Heart left ventricle (tissue), 16 donors: ENCODE measurements around the gene GRK5. TPM values are rescaled to one million over a fixed set of nuclear protein-coding genes. Genes with fewer than 3 reads are reported as not detected.

Experiments used
- ATAC-seq, 4 donors: fragments of 200-7000 bp; cut with Tn5 transposase; one replicate each; pipeline ENCODE4 v1.9.1; 2020 to 2022; ENCODE audit warnings: moderate library complexity in 4 of 4, mild to moderate bottlenecking in 3 of 4, moderate number of reproducible peaks in 1 of 4
- DNase-seq, 5 donors: peaks; one replicate each; pipeline ENCODE4 v3.0.0-alpha.2; 2020
- H3K27ac ChIP-seq, 12 donors: fragments of 200-600 bp; sonication (generic) in 4 of 12; one replicate each; pipeline versions ENCODE4 v1.5.0 to v1.8.0; 2016 to 2022; ENCODE audit warnings: mild to moderate bottlenecking in 2 of 12
- H3K27me3 ChIP-seq, 9 donors: fragments of 200-600 bp; sonication (generic) in 2 of 9; one replicate each; pipeline versions ENCODE4 v1.5.1 to v1.8.0; 2016 to 2022; ENCODE audit warnings: mild to moderate bottlenecking in 3 of 9
- H3K36me3 ChIP-seq, 9 donors: fragments of 200-600 bp; sonication (generic) in 2 of 9; one replicate each; pipeline versions ENCODE4 v1.5.0 to v1.8.0; 2018 to 2022; ENCODE audit warnings: mild to moderate bottlenecking in 2 of 9
- H3K4me1 ChIP-seq, 12 donors: fragments of 200-600 bp; sonication (generic) in 4 of 12; one replicate each; pipeline versions ENCODE4 v1.5.0 to v1.8.0; 2016 to 2022; ENCODE audit warnings: mild to moderate bottlenecking in 3 of 12
- H3K4me3 ChIP-seq, 12 donors: fragments of 200-600 bp; sonication (generic) in 4 of 12; one replicate each; pipeline versions ENCODE4 v1.5.0 to v1.8.0; 2017 to 2022; ENCODE audit warnings: mild to moderate bottlenecking in 9 of 12, moderate library complexity in 4 of 12
- H3K9me3 ChIP-seq, 12 donors: fragments of 200-600 bp; sonication (generic) in 4 of 12; one replicate each; pipeline versions ENCODE4 v1.5.0 to v1.8.0; 2016 to 2022; ENCODE audit warnings: mild to moderate bottlenecking in 1 of 12
- POLR2A ChIP-seq, 2 donors: fragments of 450-650 bp; IDR thresholded peaks; one replicate each; pipeline ENCODE4 v1.6.1; 2017; ENCODE audit warnings: antibody characterized with exemption in 2 of 2, mild to moderate bottlenecking in 2 of 2, moderate library complexity in 2 of 2
- WGBS, 4 donors: extraction: QIAGEN DNeasy Blood & Tissue Kit in 2 of 4; methylation state at CpG; one replicate each; pipeline versions ENCODE4 v1.1.5 to v1.1.7; 2013 to 2018; 5-methylcytosine and 5-hydroxymethylcytosine counted together
- intact Hi-C, 10 donors: fragments of 100-400 bp; cut with DNase I; formaldehyde crosslinking; loops; one replicate each; pipeline versions ENCODE4 v1.11.1 to v1.14.2; 2022
- polyA plus RNA-seq, 2 donors: library from polyadenylated mRNA; stranded (reverse); fragments of 200-250 nt; gene quantifications; one replicate each; pipeline ENCODE4 v1.2.3, GENCODE V29; 2013
- total RNA-seq, 9 donors: library from RNA; depleted of rRNA in 2 of 9; stranded (reverse); fragments of >200 nt in 2 of 9; fragmentation: NEBNext Ultra II Directional in 3 of 9; extraction: Animal tissue kit (Norgen Biotek cat#: 25700) in 3 of 9; gene quantifications; one replicate each; pipeline versions ENCODE4 v1.1.0 to v1.2.4, GENCODE V29; 2016 to 2023
- TF ChIP-seq, protein P1 (sequence below), 12 donors: fragments of 200-600 bp; sonication (generic) in 4 of 12; IDR thresholded peaks; one replicate each; pipeline versions ENCODE4 v1.5.0 to v1.8.0; 2018 to 2022; ENCODE audit warnings: antibody characterized with exemption in 12 of 12, mild to moderate bottlenecking in 5 of 12
- donor health status: ischemic (EF 13 %, LVEDD 7.1; RV severe dilation, severe dysfunction).
- donor health status: healthy with polysubstance abuse.
- donor health status: DM: no; HTN: yes; CAD: no.
- donor health status: DM: no; HTN: no; CAD: no.
- donor health status: ischemic (EF 25% LVEDD 6.9; RV normal size, moderate dysfunction).
- donor health status: ischemic (EF 25% LVEDD 5.7; RV mildly dilated, moderate dysfunction).
- donor health status: healthy.
- donor health status: DM: yes; HTN: yes; CAD: no.
- donor health status: ischemic (EF 35%, LVEDD 5.7; RV mildly dilated, moderate dysfunction).
- donor health status: nonischemic (EF 11% LVEDD 7.7; RV severe dilation, severe dysfunction).
- donor health status: DM: yes; HTN: yes; CAD: no.
- donor health status: PGD.
- donor health status: ischemic (EF 29% LVEDD 5.4; RV normal size, mild dysfunction).
- donor health status: nonischemic (EF 23%, LVEDD 6.1; RV moderate dilation, normal function).

GRK5 gene
- total and polyA plus RNA-seq, 11 donors: 13.1 to 58.0 (median 30.2) TPM

DNA sequence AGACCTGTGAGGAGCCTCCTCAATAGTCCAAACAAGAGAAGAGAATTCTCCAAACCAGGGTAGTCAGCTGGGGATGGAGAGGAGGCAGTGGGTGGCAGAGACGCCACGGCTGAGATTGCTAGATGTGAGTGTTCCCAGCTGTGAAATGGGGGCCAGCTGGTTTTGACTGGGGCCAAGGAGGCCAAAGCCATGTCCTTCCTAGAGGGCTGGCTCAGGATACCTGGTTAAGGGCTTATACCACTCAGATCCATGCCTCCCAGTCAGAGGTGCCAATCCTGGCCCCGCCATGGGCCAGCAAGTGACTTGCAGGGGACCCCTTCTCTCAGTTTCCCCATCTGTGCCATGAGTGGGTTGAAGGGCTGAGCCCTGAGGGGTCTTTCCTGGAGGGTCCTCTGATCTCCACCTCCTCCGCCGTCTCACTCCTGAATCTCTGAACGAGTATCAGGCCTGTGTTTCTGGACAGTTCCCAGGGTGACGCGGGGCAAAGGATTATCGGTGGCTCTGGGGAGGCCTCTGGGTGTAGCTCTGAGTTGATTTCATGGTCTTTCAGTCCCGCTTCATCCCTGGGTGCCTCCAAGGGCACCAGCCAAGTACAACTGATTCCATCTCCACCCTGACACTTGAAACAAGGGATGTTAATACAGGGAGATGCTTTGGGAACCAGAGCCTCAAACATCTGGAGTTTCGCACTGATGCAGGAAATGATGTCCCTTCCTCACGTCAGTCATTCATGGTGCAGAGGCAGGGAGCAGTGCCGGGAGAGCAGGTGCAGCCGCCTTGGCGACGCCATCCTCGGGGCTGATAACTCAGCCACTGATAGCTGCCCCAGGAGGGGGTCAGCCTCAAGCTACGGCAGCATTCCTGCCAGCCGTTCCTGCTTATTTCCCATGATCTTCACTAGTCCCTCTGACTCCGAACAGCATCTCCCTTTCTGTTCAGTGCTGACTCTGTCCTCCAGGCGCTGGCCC, 208.4 kb downstream of the GRK5 start:
- Histone ChIP-seq H3K27me3 (no peaks in the 10 kb centered on the region), H3K27ac (peak overlapping the region in 10 of 12 donors; percentile 1 to 89 (median 68)), H3K4me3 (no peak overlapping the region), H3K36me3 (no peaks in the 10 kb centered on the region), H3K4me1 (peaks cover 3 to 78% (median 48%) of the 10 kb centered on the region in 12 donors), H3K9me3 (no peaks in the 10 kb centered on the region)
- intact Hi-C loops: loop anchor here in 9 of 10 donors (2.0 to 10.0 kb wide), 8 partner anchors 61 to 217 kb away; partner anchors contain the start of gene GRK5 (in 7 of the 9)
- TF ChIP-seq, protein P1, sequence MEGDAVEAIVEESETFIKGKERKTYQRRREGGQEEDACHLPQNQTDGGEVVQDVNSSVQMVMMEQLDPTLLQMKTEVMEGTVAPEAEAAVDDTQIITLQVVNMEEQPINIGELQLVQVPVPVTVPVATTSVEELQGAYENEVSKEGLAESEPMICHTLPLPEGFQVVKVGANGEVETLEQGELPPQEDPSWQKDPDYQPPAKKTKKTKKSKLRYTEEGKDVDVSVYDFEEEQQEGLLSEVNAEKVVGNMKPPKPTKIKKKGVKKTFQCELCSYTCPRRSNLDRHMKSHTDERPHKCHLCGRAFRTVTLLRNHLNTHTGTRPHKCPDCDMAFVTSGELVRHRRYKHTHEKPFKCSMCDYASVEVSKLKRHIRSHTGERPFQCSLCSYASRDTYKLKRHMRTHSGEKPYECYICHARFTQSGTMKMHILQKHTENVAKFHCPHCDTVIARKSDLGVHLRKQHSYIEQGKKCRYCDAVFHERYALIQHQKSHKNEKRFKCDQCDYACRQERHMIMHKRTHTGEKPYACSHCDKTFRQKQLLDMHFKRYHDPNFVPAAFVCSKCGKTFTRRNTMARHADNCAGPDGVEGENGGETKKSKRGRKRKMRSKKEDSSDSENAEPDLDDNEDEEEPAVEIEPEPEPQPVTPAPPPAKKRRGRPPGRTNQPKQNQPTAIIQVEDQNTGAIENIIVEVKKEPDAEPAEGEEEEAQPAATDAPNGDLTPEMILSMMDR (IDR thresholded peaks at IDR 0.05): no peak
- no peak for TF ChIP-seq POLR2A (IDR thresholded peaks at IDR 0.05)
- DNase-seq: peak in 3 of 5 donors; percentile 49 to 71 (median 59)
- 67 to 74% (median 71%) methylated on average over 21 of the region's 21 CpGs for WGBS, 4 donors
- ATAC-seq: peak in 3 of 4 donors; percentile 4 to 47 (median 12)

DNA sequence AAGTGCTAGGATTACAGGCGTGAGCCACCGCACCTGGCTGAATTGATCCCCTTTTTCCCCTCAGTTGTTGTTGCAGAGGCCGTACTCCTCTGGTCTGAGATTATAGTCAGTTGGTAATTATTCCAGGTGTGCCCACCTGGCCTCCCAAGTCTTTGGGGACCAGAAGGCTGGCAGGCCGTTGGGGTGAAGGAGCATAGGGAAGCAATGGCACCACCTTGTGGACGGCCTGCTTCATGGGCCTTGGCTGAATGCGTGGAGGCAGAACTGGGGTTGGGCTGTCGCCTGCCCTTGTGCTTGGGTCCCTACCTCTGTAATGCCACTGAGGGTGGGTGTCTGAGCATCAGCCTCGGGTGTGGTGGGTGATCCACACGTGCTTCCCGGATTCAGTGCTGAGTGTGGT, 209.5 kb downstream of the GRK5 start:
- Histone ChIP-seq H3K27ac (peak overlapping the region in 7 of 12 donors; percentile 1 to 89 (median 78)), H3K4me3 (no peak overlapping the region), H3K27me3 (no peaks in the 10 kb centered on the region), H3K36me3 (no peaks in the 10 kb centered on the region), H3K9me3 (no peaks in the 10 kb centered on the region), H3K4me1 (peaks cover 3 to 78% (median 51%) of the 10 kb centered on the region in 12 donors)
- intact Hi-C loops: loop anchor here (1.0 to 10.0 kb wide), 9 partner anchors 62 to 218 kb away; partner anchors contain the start of gene GRK5 (in 7 of the 10)
- peak in 3 of 4 donors; percentile 28 to 48 (median 34) for ATAC-seq
- no peak for TF ChIP-seq POLR2A (IDR thresholded peaks at IDR 0.05)
- TF ChIP-seq, protein P1 (IDR thresholded peaks at IDR 0.05): peak; percentile 60 to 87 (median 76)
- 46 to 59% (median 55%) methylated on average over 8 to 10 of the region's 10 CpGs for WGBS, 4 donors
- peak; percentile 68 to 81 (median 76) for DNase-seq

DNA sequence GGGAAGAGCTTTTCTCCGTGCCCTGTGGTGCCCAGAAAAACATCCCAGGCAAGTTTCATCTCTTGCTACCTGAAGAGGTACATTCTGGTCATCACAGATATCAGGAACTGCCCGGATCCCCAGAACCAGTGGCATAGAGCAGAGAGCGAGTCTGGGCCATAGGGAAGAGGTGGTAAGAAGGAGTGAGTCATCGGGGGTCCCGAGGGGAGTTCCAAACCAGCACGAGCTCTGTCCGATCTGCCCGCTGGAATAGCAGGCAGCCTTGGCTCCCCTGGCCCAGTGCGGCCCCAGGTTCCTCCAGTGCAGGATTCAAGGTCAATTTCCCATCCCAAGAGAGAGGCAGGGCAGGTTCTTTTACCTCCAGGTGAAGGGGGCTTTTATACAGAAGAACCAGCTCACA, 210.5 kb downstream of the GRK5 start:
- Histone ChIP-seq H3K36me3 (peaks cover 0 to 4% (median under 1%) of the 10 kb centered on the region in 9 donors), H3K9me3 (no peaks in the 10 kb centered on the region), H3K27ac (peak overlapping the region in 5 of 12 donors; percentile 12 to 82 (median 24)), H3K27me3 (no peaks in the 10 kb centered on the region), H3K4me1 (peaks cover 0 to 76% (median 47%) of the 10 kb centered on the region in 12 donors), H3K4me3 (no peak overlapping the region)
- WGBS, 4 donors: 89 to 99% (median 94%) methylated on average over 8 to 9 of the region's 9 CpGs
- TF ChIP-seq POLR2A (IDR thresholded peaks at IDR 0.05): no peak
- TF ChIP-seq, protein P1 (IDR thresholded peaks at IDR 0.05): no peak
- peak in 2 of 5 donors; percentile 16 to 30 for DNase-seq
- intact Hi-C loops: loop anchor here (1.0 to 10.0 kb wide), 9 partner anchors 63 to 219 kb away; partner anchors contain the start of gene GRK5 (in 7 of the 10)
- ATAC-seq: no peak

DNA sequence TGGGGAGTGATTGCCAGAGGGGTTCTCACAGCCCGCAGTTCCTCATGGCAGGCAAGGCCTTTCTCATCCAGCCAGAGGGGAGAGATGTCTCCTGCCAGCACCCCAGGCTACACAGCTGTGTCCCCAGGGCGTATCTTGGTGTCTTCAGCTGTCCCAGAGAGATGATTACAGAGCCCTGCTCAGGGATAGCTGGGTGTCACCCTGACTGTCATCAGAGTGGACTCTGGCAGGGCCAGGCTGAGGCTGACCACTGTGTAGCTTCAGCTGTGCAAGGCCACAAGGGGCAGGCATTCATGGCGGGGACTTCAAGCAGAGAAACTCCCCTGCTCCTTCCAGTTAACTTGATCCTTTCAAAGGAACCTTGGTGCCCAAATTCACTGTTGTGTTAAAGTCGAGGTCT, 211.0 kb downstream of the GRK5 start:
- H3K9me3 ChIP-seq: no peaks in the 10 kb centered on the region
- H3K4me3 ChIP-seq: no peak overlapping the region
- TF ChIP-seq, protein P1 (IDR thresholded peaks at IDR 0.05): no peak
- no peak for TF ChIP-seq POLR2A (IDR thresholded peaks at IDR 0.05)
- intact Hi-C loops: loop anchor here in 4 of 10 donors (5.0 to 10.0 kb wide), 5 partner anchors 64 to 214 kb away; partner anchors contain the start of gene GRK5 (in 2 of the 4)
- peak in 2 of 5 donors; percentile 38 to 66 for DNase-seq
- no peaks in the 10 kb centered on the region for H3K27me3 ChIP-seq
- 68 to 82% (median 77%) methylated on average over 3 to 4 of the region's 4 CpGs for WGBS, 4 donors
- peak overlapping the region in 3 of 12 donors; percentile 12 to 24 (median 20) for H3K27ac ChIP-seq
- peaks cover 0 to 9% (median 3%) of the 10 kb centered on the region in 9 donors for H3K36me3 ChIP-seq
- ATAC-seq: no peak
- H3K4me1 ChIP-seq: peaks cover 0 to 76% (median 42%) of the 10 kb centered on the region in 12 donors
